Sigmoid colon (tissue), 7 donors: ENCODE measurements around the gene EVC. TPM values are rescaled to one million over a fixed set of nuclear protein-coding genes. Genes with fewer than 3 reads are reported as not detected.

Source experiments
- DNase-seq: peaks from one replicate; pipeline ENCODE4 v3.0.0-alpha.2; 2019
- H3K27ac ChIP-seq, 4 donors: fragments of 200-600 bp; sonication (generic); one replicate each; pipeline ENCODE4 v1.5.1; 2016 to 2019; ENCODE audit warnings: mild to moderate bottlenecking in 1 of 4
- H3K27me3 ChIP-seq, 3 donors: fragments of 200-600 bp; sonication (generic); one replicate each; pipeline ENCODE4 v1.5.1; 2019; ENCODE audit warnings: mild to moderate bottlenecking in 1 of 3
- H3K36me3 ChIP-seq, 4 donors: fragments of 200-600 bp; sonication (generic); one replicate each; pipeline ENCODE4 v1.5.1; 2016 to 2019
- H3K4me1 ChIP-seq, 4 donors: fragments of 200-600 bp; sonication (generic); one replicate each; pipeline ENCODE4 v1.5.1; 2017 to 2019
- H3K4me3 ChIP-seq, 4 donors: fragments of 200-600 bp; sonication (generic); one replicate each; pipeline ENCODE4 v1.5.1; 2017 to 2019; ENCODE audit warnings: mild to moderate bottlenecking in 2 of 4, moderate library complexity in 1 of 4
- H3K9me3 ChIP-seq, 4 donors: fragments of 200-600 bp in 3 of 4; sonication (generic) in 3 of 4; one replicate each; pipeline versions ENCODE4 v1.5.1 to v1.6.1; 2013 to 2019
- CTCF ChIP-seq, 4 experiments: fragments of 450-650 bp in 3 of 4; fragments of 200-600 bp in 1 of 4; IDR thresholded peaks; one replicate each; pipeline ENCODE4 v1.5.1; 2016 to 2019; ENCODE audit warnings: antibody characterized with exemption in 4 of 4, mild to moderate bottlenecking in 3 of 4, moderate library complexity in 2 of 4
- EP300 ChIP-seq, 4 donors: sonication (generic); formaldehyde crosslinking; IDR thresholded peaks; one replicate each; pipeline ENCODE4 v1.6.1; 2017; ENCODE audit warnings: antibody characterized with exemption in 4 of 4
- POLR2A ChIP-seq, 2 donors: fragments of 450-650 bp; IDR thresholded peaks; one replicate each; pipeline ENCODE4 v1.6.1; 2016; ENCODE audit warnings: antibody characterized with exemption in 2 of 2, mild to moderate bottlenecking in 2 of 2, moderate library complexity in 2 of 2
- POLR2AphosphoS5 ChIP-seq, 4 donors: sonication (generic); formaldehyde crosslinking; IDR thresholded peaks; one replicate each; pipeline ENCODE4 v1.6.1; 2017; ENCODE audit warnings: antibody characterized with exemption in 4 of 4
- WGBS, 2 donors: extraction: QIAGEN DNeasy Blood & Tissue Kit; methylation state at CpG; one replicate each; pipeline ENCODE4 v1.1.7; 2013; 5-methylcytosine and 5-hydroxymethylcytosine counted together
- intact Hi-C: fragments of 100-400 bp; cut with DNase I; formaldehyde crosslinking; loops from one replicate; pipeline ENCODE4 v1.15.1; 2023
- polyA plus RNA-seq, 3 donors: library from polyadenylated mRNA; stranded (reverse); fragments of 200-250 nt; gene quantifications; one replicate each; pipeline ENCODE4 v1.2.3, GENCODE V29; 2013
- total RNA-seq, 4 donors: library from RNA; depleted of rRNA; stranded (reverse); fragments of >200 nt; gene quantifications; one replicate each; pipeline ENCODE4 v1.1.0, GENCODE V29; 2016
- donor health status: healthy with polysubstance abuse.
- donor health status: Bipolar disorder and iron deficiency.
- donor health status: healthy.

Gene EVC
- total and polyA plus RNA-seq, 7 donors = 0.46 to 35.2 (median 15.6) TPM

DNA sequence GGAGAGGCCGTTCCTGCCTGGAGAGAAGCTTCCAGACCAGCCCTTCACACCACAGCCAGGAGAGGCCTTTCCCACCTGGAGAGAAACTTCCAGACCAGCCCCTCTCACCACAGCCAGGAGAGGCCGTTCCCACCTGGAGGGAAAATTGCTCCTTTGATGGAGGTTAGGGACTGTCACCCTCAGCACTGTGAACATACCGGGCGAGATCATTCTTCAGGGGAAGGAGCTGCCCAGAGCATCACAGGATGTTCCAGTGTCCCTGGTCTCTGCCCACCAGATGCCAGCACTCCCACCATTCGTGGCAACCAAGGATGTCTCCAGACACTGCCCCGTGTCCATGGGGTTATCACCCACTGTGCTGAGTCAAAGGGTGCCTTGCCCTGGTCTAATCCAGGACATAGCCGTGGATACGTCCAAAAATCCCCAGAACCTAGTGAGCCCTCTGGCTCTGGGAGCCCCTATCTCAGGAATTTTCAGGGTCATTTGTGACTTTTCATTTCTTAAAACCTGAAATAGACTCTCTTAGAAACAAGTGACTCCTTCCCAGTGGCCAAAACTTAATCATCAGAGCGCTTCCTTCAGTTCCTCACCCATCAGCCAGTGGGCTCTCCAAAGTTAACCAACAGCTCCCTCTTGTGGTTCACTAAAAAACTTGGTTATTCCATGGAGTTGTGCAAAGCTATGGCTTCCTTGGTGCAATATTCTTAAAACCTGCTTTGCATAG lies 101.7 kb downstream of the EVC start:
- no peak for TF ChIP-seq POLR2A (IDR thresholded peaks at IDR 0.05)
- TF ChIP-seq EP300 (IDR thresholded peaks at IDR 0.05) = no peak
- peak; percentile 29 to 69 (median 60) for TF ChIP-seq CTCF (IDR thresholded peaks at IDR 0.05)
- TF ChIP-seq POLR2AphosphoS5 (IDR thresholded peaks at IDR 0.05) = no peak
- DNase-seq = peak; percentile 64
- H3K4me1 ChIP-seq = peaks cover 0 to 8% (median 0%) of the 10 kb centered on the region in 4 donors
- H3K9me3 ChIP-seq = no peaks in the 10 kb centered on the region
- H3K4me3 ChIP-seq = no peak overlapping the region
- H3K27me3 ChIP-seq = no peaks in the 10 kb centered on the region
- 73 to 79% methylated on average over 9 of the region's 9 CpGs for WGBS, 2 donors
- intact Hi-C loops = loop anchor here (2.0 to 10.0 kb wide), 2 partner anchors 102 to 758 kb away; partner anchors contain the start of genes EVC and STK32B
- H3K27ac ChIP-seq = peak overlapping the region in 3 of 4 donors; percentile 43 to 67 (median 59)
- H3K36me3 ChIP-seq = peaks cover 25 to 56% (median 27%) of the 10 kb centered on the region in 4 donors

- intact Hi-C loops = loop anchor here (2.0 to 10.0 kb wide), 2 partner anchors 103 to 759 kb away; partner anchors contain the start of genes EVC and STK32B
- DNase-seq = no peak
- H3K4me1 ChIP-seq = no peaks in the 10 kb centered on the region
- WGBS, 2 donors = 82 to 95% methylated on average over 7 of the region's 7 CpGs
- peak overlapping the region in 3 of 4 donors; percentile 54 to 59 (median 57) for H3K27ac ChIP-seq
- no peaks in the 10 kb centered on the region for H3K27me3 ChIP-seq
- TF ChIP-seq EP300 (IDR thresholded peaks at IDR 0.05) (no peak), POLR2A (IDR thresholded peaks at IDR 0.05) (no peak), CTCF (IDR thresholded peaks at IDR 0.05) (no peak), POLR2AphosphoS5 (IDR thresholded peaks at IDR 0.05) (no peak)
- no peaks in the 10 kb centered on the region for H3K9me3 ChIP-seq
- peaks cover 20 to 61% (median 24%) of the 10 kb centered on the region in 4 donors for H3K36me3 ChIP-seq
- peak overlapping the region in 3 of 4 donors; percentile 7 to 21 (median 18) for H3K4me3 ChIP-seq
Observed at GRCh38 chr4:5813882-5814255, 102.9 kb downstream of the EVC start.

DNA sequence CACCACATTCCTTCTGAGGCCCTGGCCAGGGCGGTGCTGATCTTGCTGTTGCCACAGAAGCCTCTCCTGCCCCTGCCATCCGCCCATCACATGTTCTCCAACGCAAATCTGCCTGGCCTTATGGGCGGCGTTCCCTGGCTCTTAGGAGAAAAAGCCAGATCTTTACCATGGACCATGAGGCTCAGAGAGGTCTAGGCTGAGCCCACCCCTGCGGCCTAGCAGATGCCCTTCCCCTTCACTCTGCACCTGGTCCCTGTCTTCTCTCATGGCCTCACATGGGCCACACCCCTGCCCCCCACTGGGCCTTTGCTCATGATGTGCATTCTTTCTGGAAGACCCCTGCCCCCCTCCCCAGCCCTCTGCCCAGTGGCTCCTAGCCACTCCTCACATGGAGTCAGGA lies 103.4 kb downstream of the EVC start:
- whole genome bisulfite sequencing, 2 donors = 79 to 90% methylated on average over 6 of the region's 6 CpGs
- peak; percentile 53 for DNase-seq
- TF ChIP-seq POLR2A (IDR thresholded peaks at IDR 0.05) (no peak), CTCF (IDR thresholded peaks at IDR 0.05) (no peak), EP300 (IDR thresholded peaks at IDR 0.05) (no peak), POLR2AphosphoS5 (IDR thresholded peaks at IDR 0.05) (no peak)
- intact Hi-C loops = loop anchor here (10.0 kb wide), 1 partner anchor 760 kb away; the partner anchor contains the start of gene STK32B
- H3K4me3 ChIP-seq = peak overlapping the region in 3 of 4 donors; percentile 7 to 21 (median 18)
- H3K4me1 ChIP-seq = no peaks in the 10 kb centered on the region
- no peaks in the 10 kb centered on the region for H3K9me3 ChIP-seq
- no peaks in the 10 kb centered on the region for H3K27me3 ChIP-seq
- H3K27ac ChIP-seq = peak overlapping the region in 3 of 4 donors; percentile 54 to 59 (median 57)
- peaks cover 17 to 61% (median 21%) of the 10 kb centered on the region in 4 donors for H3K36me3 ChIP-seq

DNA sequence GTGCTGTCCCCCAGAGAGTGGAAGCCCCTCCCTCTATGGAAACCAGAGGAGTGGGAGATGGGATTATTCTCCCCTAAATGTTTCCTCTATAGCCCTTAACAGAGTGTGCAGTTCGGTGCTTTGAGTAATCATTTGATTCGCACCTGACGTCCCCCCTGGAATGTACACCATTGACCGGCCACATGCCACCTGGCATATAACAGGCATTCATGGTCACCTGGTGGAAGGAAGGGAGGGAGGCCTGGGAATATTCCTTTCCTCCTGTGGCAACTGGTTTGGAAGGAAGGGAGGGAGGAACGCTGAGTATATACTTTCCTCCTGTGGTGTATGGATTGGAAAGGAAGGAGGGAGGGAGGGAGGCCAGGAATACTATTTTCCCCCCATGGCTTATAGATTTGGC lies 104.6 kb downstream of the EVC start:
- H3K27ac ChIP-seq = peak overlapping the region in 3 of 4 donors; percentile 10 to 59 (median 14)
- TF ChIP-seq CTCF (IDR thresholded peaks at IDR 0.05) (no peak), POLR2A (IDR thresholded peaks at IDR 0.05) (no peak), POLR2AphosphoS5 (IDR thresholded peaks at IDR 0.05) (no peak), EP300 (IDR thresholded peaks at IDR 0.05) (no peak)
- DNase-seq = no peak
- no peaks in the 10 kb centered on the region for H3K27me3 ChIP-seq
- H3K4me1 ChIP-seq = no peaks in the 10 kb centered on the region
- intact Hi-C loops = loop anchor here (10.0 kb wide), 1 partner anchor 761 kb away; the partner anchor contains the start of gene STK32B
- H3K4me3 ChIP-seq = peak overlapping the region in 1 of 4 donors; percentile 7
- no peaks in the 10 kb centered on the region for H3K9me3 ChIP-seq
- WGBS, 2 donors = 84 to 93% methylated on average over 5 of the region's 5 CpGs
- H3K36me3 ChIP-seq = peaks cover 9 to 61% (median 16%) of the 10 kb centered on the region in 4 donors
